Fibroblast of skin of right biceps (primary cell): ENCODE measurements around the gene STMP1.
A peak's percentile ranks its signal among the peaks of the same experiment; 100 is the strongest.

Experiments used
- DNase-seq: peaks from one replicate; pipeline ENCODE4 v3.0.0-alpha.2; 2013

The STMP1 gene

DNA sequence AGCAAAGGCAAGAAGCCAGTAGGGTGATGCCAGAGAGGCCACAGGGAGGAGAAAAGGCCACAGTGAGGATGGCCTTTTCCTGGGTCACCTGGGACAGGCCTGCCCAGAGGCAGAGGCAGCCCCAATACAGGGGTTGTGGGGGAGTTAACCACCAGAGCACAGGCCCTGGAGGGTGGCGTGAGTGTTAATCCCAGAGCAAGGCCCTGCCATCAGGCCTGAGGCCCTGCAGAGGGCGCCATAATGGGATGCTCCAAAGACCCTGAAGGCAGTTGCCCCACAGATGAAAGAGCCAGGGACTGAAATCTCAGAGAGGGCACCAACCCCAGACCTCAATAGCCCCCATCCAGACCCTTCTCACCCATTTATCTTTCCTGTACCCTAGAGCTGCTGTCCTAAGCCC lies 41.8 kb downstream of the STMP1 start:
- DNase-seq, result no peak

DNA sequence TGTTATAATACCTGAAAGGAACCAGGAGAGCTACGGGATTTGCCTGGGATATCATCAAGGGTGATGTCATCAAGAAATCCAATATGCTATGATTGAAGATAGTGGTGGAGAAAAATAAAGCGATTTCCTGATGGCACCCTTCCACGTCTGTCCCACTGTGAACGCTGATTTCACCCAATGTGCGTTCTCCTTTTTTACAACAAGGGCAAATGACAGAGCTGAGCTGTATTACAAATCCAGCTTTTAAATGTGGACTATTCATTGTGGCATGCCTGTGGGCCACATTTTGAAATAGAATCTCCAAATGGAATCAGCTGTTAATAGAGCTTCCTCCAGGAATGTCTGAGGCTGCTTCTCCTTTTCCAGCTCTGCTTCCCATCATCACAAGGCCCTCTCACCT lies 42.4 kb downstream of the STMP1 start:
- DNase-seq, result peak; percentile 24

- no peak for DNase-seq
Measured at GRCh38 chr7:135706038-135706742, 43.9 kb downstream of the STMP1 start.

DNA sequence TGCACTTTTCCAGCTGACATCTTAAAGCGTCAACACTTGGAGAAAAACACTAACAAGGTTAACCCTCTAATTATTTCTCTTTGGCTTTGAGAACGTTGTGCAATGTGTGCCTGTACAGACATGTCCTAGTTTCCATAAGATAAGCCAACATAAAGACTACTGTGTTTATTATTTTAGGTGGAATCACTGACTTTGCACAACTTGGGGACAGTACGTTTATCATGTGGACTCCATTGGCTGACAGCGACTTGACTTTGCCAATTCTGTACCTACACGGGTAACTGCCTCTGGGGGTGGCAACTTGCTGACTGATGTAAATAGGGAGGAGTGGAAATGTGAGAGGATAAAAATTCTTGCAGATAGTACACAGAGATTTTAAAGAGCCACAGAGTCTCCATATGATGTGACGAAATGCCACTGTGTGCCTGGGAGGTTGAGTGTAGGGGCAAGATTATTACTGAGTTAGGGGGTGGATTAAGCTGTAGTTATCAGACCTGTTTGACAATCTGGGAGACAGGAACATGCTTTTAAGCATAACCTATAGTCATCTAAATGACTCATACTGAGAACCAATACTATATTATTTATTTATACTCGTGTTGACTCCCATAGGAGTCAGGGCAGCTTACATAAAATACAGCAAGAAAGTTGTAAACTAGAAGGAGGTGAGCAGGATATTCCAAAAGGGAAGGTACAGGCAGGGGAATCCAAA lies 44.7 kb downstream of the STMP1 start:
- no peak for DNase-seq

DNA sequence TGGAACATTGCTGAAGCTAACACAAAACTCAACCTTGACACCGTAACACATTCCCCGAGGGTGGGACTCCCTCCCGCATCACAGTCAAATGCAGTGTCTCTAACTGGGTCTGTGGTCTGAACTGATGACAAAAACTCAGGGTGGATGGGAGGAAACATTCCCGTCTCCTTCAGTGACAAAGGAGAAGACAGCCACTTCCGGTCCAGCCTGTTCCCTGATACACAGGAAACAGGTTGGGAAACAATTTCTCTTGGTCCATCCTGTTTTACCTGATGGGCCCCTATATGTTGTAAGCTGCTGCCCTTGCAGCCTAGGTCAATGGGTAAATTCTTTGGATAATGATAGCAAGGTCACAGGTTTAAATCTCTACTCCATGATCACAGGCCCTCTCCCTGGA lies 45.3 kb downstream of the STMP1 start:
- DNase-seq, result no peak

- DNase-seq, result no peak
Measured at GRCh38 chr7:135708041-135708440, 45.7 kb downstream of the STMP1 start.

- DNase-seq, result no peak
Measured at GRCh38 chr7:135709508-135709907, 47.2 kb downstream of the STMP1 start.

DNA sequence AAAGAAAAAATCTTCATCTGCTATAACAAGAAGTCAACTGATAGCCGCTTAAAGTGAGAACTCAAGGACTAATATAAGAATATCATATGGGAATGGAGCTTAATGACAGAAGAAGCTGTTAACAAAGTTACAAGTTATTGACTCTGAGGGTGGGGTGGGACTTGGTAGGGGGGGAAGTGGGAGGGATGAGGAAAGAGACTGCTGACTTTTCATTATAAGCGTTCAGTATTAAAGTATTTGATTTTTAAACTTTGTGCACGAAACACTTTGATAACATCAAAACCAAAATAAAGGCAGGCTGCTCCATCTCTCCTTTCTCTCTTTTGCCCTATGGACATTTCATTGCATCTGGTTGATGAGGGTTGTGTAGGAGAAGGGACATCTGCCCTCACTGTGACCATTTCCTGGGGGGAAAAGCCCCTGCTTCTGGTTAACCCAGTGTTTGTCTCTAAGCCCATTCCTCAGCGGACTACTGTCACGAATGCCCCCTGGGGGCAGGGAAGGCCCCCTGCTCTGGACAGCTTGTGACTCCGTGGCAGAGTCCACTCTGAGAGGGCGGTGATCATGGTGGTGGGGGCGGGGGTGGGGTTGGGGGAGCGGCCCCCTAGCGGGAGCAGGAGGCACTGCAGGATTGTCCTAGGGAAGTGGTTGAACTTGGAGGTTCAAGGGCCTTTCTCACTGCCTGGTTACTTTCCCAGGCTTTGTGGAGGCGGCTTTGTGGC lies 48.3 kb downstream of the STMP1 start:
- no peak for DNase-seq

DNA sequence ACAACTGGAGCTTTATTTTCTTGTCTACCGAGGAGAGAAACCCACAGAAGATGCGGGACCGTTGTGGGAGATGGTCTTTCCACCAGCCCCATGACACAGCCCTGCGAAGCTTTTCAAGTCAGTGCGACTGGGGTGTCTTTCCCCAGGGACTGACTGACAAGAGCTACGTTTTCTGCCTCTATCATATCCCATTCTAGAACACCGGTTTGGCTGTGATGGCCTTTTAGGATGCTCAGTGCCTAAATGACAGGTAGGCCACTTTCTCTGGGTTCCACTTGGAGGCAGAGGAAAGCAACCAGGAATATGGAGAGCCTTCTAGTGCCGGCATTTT lies 48.8 kb downstream of the STMP1 start:
- no peak for DNase-seq

DNA sequence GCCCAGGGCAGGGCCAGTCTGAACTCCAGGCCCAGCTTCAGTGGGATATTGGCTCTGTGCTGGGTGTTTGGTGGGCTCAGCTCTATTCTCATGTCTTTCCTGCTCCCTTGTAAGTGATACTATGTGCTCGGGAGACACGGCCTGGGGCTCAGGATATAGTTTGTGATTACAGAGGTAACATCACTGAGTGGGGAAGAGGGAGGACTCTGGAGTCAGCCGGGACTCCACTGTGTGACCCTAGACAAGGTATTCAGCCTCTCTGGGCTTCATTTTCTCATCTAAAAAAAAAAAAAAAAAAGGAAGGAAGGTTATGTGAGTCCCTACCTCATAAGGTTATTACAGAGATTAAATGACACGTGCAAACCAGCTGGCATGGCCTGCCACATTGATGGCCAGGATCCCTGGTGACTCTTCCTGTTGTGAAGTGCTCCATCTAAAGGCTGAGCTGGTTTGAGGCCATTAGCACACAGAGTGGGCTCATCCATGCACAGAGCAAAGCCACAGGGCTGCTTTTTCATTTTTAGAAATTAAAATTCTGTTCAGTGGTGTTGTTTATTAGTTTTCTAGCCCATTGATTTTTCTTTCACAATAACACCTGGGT lies 50.0 kb downstream of the STMP1 start:
- DNase-seq, result no peak

- no peak for DNase-seq
Measured at GRCh38 chr7:135712796-135713195, 50.5 kb downstream of the STMP1 start.

GRCh38 chr7:135713836-135714470 lies 51.6 kb downstream of the STMP1 start:
- DNase-seq, result peak; percentile 10

DNA sequence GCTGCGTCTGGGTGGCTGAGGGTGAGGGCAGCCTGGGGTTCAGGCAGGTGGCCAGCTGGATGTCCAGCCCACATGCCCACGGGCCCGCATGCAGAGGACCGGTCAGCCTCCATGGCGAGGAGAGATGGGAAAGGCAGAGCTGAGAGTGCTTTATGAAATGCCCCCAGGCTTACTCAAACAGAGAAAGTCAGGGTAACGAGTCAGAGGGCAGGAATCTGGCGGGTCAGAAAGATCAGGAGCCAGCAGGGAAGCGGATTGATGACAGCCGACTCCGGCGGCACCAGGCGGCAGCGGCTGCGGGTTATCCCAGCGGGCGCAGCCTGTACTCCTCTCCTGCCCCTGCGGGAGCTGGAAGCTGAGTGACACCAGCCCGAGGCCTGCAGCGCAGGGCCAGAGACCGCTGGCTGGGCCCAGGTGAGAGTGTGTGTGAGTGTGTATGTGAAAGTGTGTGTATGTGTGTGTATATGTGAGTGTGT lies 52.3 kb downstream of the STMP1 start:
- peak; percentile 73 for DNase-seq

GRCh38 chr7:135715055-135715522 lies 52.8 kb downstream of the STMP1 start:
- DNase-seq, result no peak

- DNase-seq, result no peak
Measured at GRCh38 chr7:135715673-135716072, 53.4 kb downstream of the STMP1 start.

- peak; percentile 88 for DNase-seq
Measured at GRCh38 chr7:135716677-135717238, 54.4 kb downstream of the STMP1 start.

DNA sequence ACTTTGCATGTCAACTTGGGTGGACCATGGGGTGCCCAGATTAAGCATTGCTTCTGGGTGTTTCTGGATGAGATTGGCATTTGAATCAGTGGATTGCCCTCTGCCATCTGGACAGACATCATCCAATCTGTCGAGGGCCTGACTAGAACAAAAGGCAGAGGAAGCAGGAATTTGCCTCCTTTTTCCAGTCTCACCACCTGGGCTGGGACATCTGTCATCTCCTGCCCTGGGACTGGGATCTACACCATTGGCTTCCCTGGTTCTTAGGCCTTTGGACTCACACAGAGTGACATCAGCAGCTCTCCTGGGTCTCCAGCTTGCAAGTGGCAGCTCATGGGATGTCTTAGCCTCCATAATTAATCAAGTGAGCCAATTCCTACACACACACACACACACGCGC lies 55.4 kb downstream of the STMP1 start:
- DNase-seq, result no peak

DNA sequence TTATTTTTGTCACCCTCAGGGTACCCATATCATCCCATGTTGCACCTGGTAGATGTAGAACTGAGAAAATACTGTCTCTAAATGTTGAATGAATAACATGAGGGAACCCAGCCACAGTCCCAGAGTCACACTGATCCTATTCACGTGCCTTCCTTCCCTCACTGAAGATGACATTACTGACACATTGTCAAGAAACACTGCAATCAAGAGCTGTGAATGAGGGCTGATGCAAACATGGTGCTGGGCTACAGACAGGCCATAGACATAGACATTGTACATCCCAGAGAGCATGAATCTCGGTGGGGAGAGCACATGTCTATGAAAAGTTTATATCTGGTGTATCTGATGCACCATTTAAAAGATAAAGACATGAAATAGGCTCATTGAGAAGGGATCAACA lies 55.9 kb downstream of the STMP1 start:
- no peak for DNase-seq

GRCh38 chr7:135718794-135719437 lies 56.6 kb downstream of the STMP1 start:
- no peak for DNase-seq

DNA sequence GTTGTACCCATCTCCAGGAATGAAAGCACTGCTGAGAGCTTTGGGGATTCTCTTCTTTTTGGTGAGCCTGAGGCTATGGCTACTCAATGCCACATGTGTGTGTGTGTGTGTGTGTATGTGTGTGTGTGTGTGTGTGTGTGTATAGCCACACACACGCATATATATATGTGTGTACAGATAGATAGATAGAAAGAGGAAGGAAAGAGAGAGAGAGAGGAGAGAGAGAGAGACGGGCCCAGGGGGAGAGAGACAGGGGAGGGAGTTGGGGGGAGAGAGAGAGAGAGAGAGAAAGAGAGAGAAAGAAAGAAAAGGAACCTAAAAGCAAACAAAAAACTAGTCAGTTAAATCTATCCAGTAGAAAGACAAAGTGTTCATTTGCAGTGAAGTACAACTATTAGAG lies 57.4 kb downstream of the STMP1 start:
- DNase-seq, result no peak

GRCh38 chr7:135721198-135721820 lies 59.0 kb downstream of the STMP1 start:
- no peak for DNase-seq

DNA sequence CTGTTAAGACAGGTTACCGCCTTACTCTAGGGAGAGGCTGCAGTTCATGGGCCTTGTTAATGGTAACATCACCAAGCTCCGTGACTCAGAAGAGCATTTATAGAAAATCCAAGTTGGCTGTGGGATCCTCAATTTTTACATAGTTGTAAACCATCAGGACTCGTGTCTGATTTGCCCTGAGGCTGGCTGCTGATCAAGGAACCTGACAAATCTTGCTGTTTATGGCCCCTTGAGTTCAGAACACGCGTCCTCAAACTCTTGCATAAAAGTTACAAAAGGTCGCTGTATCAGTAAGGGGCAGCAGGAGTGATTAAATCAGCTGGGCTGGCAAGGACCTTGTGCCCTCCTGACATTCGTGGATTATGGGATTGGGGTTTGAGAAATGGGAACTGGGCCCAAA lies 61.1 kb downstream of the STMP1 start:
- no peak for DNase-seq
